ENCODE data around the gene TOM1L2.

The TOM1L2 gene

DNA sequence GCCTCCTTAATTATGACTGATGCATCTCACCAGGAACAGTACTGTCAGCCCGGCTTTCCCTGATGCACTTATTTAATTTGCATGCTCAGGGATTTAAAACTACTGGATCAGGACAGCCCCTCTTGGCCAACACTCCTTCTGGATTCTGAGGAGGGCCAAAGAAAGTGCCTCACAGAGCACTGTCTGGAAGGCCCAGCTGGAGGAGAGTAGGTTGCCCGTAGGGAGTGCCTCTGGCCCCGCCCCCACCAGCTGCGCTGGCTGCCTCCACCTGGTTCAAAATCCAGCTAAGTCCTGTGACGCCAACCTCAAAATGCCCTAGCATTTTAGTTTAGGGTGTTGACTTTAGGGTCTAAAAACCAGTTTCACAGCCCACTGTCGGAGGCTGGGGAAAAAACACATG is 86.0 kb downstream of the TOM1L2 start:
- no peak for DNase-seq (ENCODE audit: low read depth in 2 of 2)
- H3K4me3 ChIP-seq (replicated peaks in 1 of 2; ENCODE audit: low read depth in 2 of 2, low read length in 2 of 2): no peak overlapping the region
- TF ChIP-seq, protein P1, sequence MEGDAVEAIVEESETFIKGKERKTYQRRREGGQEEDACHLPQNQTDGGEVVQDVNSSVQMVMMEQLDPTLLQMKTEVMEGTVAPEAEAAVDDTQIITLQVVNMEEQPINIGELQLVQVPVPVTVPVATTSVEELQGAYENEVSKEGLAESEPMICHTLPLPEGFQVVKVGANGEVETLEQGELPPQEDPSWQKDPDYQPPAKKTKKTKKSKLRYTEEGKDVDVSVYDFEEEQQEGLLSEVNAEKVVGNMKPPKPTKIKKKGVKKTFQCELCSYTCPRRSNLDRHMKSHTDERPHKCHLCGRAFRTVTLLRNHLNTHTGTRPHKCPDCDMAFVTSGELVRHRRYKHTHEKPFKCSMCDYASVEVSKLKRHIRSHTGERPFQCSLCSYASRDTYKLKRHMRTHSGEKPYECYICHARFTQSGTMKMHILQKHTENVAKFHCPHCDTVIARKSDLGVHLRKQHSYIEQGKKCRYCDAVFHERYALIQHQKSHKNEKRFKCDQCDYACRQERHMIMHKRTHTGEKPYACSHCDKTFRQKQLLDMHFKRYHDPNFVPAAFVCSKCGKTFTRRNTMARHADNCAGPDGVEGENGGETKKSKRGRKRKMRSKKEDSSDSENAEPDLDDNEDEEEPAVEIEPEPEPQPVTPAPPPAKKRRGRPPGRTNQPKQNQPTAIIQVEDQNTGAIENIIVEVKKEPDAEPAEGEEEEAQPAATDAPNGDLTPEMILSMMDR (IDR thresholded peaks at IDR 0.05; ENCODE audit: low read depth, low read length): no peak

DNA sequence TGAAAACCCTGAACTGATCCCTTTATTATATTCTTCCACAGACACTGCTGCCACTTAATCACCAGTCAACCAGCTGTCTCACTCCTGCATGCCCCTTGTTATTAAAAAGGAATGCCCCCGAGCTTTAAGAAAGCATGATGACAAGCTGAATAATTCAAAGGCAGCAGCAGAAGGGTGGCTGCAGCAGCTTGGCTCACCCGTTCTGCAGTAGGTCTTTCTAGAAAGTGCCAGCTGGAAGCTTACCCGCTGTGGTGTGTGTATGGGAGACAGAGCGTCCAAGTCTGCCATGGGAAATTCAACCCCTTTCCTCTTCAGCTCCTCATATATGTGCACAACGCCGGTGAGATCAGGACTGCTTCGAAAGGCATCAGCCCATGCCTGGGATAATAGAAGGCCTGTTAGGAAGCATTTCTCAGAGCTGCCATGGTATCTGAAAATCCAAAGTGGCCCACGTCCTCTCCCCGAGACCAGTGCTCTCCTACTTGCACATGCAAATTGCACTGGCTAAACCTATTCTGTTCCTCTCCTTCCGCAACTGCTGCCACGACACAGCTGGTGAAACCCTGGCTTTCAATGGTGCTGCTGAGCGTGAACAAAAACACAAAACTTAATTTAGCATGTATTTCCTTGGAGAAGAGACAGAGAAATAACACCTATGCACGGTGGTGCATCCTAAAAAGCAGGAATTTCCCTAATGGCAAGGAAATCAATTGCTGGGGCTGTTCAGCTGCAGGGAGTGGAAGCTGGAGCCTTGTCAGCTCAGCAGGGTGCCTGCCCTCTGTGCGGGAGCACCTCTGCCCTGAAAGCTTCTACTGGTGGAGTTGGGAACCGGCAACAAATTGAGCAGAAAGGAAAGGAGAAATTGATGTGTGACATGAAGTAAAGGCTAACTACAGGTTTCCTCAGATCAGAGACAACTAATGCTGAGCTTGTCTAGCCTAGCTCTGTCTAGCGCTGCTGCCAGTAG is 87.5 kb downstream of the TOM1L2 start:
- DNase-seq (ENCODE audit: low read depth in 2 of 2): no peak
- TF ChIP-seq, protein P1 (IDR thresholded peaks at IDR 0.05; ENCODE audit: low read depth, low read length): no peak

DNA sequence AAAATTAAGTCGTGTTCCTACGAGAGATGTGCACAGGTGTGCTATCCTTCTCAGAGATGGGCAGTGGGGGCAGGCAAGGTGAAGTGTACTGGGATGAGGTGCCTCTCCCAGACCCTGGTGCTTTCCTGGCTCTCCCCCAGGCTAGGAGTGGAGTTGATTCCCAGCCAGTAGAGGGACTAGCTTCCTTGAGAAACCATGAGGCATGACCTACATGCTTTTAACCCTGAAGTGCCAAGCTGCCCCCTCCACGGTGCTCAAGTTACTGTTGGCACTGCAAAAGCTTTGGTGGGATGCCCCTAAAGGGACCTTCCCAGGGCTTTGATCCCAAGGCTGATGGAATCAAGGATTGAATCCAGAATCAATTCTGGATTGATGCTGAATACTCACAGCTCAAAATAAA is 88.4 kb downstream of the TOM1L2 start:
- no peak overlapping the region for H3K4me3 ChIP-seq (replicated peaks in 1 of 2; ENCODE audit: low read depth in 2 of 2, low read length in 2 of 2)
- TF ChIP-seq, protein P1 (IDR thresholded peaks at IDR 0.05; ENCODE audit: low read depth, low read length): no peak
- DNase-seq (ENCODE audit: low read depth in 2 of 2): no peak

More for the DNA sequence above, 87.5 kb downstream of the TOM1L2 start:
- H3K4me3 ChIP-seq (replicated peaks in 1 of 2; ENCODE audit: low read depth in 2 of 2, low read length in 2 of 2): no peak overlapping the region

DNA sequence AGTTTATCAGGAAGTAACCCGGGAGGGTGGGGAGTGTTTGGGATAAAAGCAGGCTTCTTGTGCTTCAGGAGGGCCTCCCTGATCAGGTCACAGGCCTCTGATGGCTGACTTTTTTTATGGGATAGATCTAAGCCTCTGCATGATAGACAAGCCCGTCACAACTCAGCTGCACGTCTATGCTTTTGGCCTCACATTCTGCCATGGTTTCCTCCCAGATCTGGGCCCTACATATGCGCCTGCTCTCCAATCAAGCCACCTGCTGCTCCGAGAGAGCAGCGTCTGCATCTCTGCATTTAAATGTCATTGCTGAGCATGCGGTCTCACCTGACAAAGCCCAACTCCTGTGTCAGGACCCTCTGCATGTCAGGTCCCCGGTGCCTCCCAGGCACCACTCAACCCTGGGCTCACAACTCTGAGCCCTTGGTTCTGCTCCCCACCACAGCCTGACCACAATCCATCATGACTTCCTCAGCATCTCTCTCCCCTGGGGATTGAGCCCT is 90.1 kb downstream of the TOM1L2 start:
- no peak overlapping the region for H3K4me3 ChIP-seq (replicated peaks in 1 of 2; ENCODE audit: low read depth in 2 of 2, low read length in 2 of 2)
- TF ChIP-seq, protein P1 (IDR thresholded peaks at IDR 0.05; ENCODE audit: low read depth, low read length): no peak
- DNase-seq (ENCODE audit: low read depth in 2 of 2): no peak

DNA sequence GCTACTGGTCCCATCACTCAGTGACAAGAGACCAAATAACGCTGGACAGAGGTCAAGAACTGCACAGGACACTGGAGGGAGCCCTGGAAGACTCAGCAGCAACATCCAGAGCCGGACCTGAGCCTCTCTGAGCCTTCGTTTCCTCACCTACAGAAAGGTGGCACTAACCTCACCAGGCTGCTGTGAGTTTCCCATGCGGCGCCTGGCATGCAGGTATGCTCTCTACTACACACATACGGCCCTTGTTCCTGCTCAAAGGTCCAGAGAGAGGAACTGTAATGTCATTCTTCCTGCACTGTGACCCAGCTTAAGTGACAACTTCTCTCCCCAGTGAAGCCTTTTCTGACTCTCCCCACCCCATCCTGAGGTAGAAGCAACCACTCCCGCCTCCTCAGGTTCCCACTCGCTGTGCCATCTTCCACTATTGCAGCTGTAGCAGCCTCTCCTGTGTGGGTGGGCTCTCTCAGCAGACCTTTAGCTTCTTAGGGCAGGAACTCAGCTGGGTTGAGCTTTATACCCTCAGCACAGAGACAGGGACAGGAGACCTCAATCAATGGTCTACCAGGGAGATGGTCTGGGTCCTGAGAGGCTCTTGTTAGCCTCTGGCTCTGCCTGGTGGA is 91.5 kb downstream of the TOM1L2 start:
- TF ChIP-seq, protein P1 (IDR thresholded peaks at IDR 0.05; ENCODE audit: low read depth, low read length): no peak
- no peak overlapping the region for H3K4me3 ChIP-seq (replicated peaks in 1 of 2; ENCODE audit: low read depth in 2 of 2, low read length in 2 of 2)
- DNase-seq (ENCODE audit: low read depth in 2 of 2): no peak

DNA sequence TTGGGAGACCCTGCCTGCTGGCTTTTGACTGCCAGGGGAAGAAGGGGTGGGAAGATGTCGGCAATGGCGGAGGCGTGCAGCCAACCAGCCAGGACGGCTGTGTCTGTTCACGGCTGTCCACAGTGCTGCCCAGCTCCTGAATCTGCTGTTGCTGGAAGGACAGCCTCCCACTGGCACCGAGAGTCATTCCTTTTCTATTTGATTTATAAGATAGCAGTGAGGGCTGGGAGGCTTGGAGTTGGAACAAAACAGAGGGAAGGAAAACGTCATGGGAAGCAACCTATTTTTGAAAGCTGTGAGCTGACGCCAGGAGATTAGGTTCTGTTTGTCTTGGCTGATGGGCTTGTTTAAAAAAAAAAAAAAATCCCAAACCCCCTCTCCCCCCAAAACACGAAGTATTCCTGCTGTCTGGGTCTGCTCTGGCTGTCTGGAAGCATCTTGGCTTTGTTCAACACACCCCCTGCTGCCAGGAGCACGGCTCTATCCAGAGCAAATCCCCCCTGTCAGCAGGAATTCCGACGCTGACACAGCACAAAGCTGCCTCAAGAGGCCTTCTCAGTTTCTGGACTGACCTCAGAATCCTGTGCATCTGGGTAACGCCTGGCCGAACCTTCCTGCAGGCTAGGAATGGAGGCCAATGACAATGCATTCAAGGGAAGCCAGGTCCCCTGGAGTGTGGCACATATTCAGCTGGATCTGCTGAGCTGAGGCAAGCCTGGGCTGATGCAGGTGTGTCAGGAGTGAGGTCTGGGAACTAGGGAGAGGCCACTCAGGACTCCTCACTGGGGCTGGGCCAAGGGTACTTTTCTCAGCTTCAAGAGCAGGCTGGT is 94.5 kb downstream of the TOM1L2 start:
- DNase-seq (ENCODE audit: low read depth in 2 of 2): peak; percentile 75 to 98
- no peak overlapping the region for H3K4me3 ChIP-seq (replicated peaks in 1 of 2; ENCODE audit: low read depth in 2 of 2, low read length in 2 of 2)
- TF ChIP-seq, protein P1 (IDR thresholded peaks at IDR 0.05; ENCODE audit: low read depth, low read length): no peak

All from cardiac fibroblast (primary cell).